ENCODE data around the gene MIF. TPM values are rescaled to one million over a fixed set of nuclear protein-coding genes. Genes with fewer than 3 reads are reported as not detected.

MIF gene
- total RNA-seq, 1 donor from 2014 or later, result 581 TPM

- H3K4me3 Mint-ChIP-seq (ENCODE audit: unreplicated experiment), result no peak overlapping the region
- H3K9me3 Mint-ChIP-seq (ENCODE audit: unreplicated experiment), result peaks cover under 1% of the 10 kb centered on the region
- H3K4me1 Mint-ChIP-seq (ENCODE audit: low read depth, unreplicated experiment), result no peaks in the 10 kb centered on the region
- peaks cover 7% of the 10 kb centered on the region for H3K27me3 Mint-ChIP-seq (ENCODE audit: unreplicated experiment)
- H3K36me3 Mint-ChIP-seq (ENCODE audit: unreplicated experiment), result no peaks in the 10 kb centered on the region
- DNase-seq, result no peak
- no peak for TF ChIP-seq CTCF (IDR thresholded peaks at IDR 0.05; ENCODE audit: partially characterized antibody, unreplicated experiment)
- H3K27ac Mint-ChIP-seq (ENCODE audit: unreplicated experiment), result no peak overlapping the region
These were observed 28.7 kb downstream of the MIF start for GRCh38 chr22:23922921-23923320.

- DNase-seq, result no peak
- H3K36me3 Mint-ChIP-seq (ENCODE audit: unreplicated experiment), result peaks cover 9% of the 10 kb centered on the region
These were observed 30.9 kb downstream of the MIF start for GRCh38 chr22:23925020-23925606.

GRCh38 chr22:23926561-23926960 lies 32.4 kb downstream of the MIF start:
- Mint-ChIP-seq H3K4me3 (ENCODE audit: unreplicated experiment) (no peak overlapping the region), H3K36me3 (ENCODE audit: unreplicated experiment) (peaks cover 15% of the 10 kb centered on the region), H3K9me3 (ENCODE audit: unreplicated experiment) (peaks cover 2% of the 10 kb centered on the region), H3K4me1 (ENCODE audit: low read depth, unreplicated experiment) (no peaks in the 10 kb centered on the region), H3K27me3 (ENCODE audit: unreplicated experiment) (peaks cover 7% of the 10 kb centered on the region), H3K27ac (ENCODE audit: unreplicated experiment) (no peak overlapping the region)
- no peak for TF ChIP-seq CTCF (IDR thresholded peaks at IDR 0.05; ENCODE audit: partially characterized antibody, unreplicated experiment)
- no peak for DNase-seq

More at GRCh38 chr22:23925020-23925606, 30.9 kb downstream of the MIF start:
- Mint-ChIP-seq H3K9me3 (ENCODE audit: unreplicated experiment) (peaks cover 2% of the 10 kb centered on the region), H3K4me1 (ENCODE audit: low read depth, unreplicated experiment) (no peaks in the 10 kb centered on the region), H3K27me3 (ENCODE audit: unreplicated experiment) (peaks cover 7% of the 10 kb centered on the region), H3K27ac (ENCODE audit: unreplicated experiment) (no peak overlapping the region), H3K4me3 (ENCODE audit: unreplicated experiment) (no peak overlapping the region)
- no peak for TF ChIP-seq CTCF (IDR thresholded peaks at IDR 0.05; ENCODE audit: partially characterized antibody, unreplicated experiment)

- H3K4me3 Mint-ChIP-seq (ENCODE audit: unreplicated experiment), result no peak overlapping the region
- no peak overlapping the region for H3K27ac Mint-ChIP-seq (ENCODE audit: unreplicated experiment)
These were observed 44.3 kb downstream of the MIF start for GRCh38 chr22:23938328-23939016.

More at GRCh38 chr22:23938328-23939016, 44.3 kb downstream of the MIF start:
- DNase-seq, result no peak
- H3K4me1 Mint-ChIP-seq (ENCODE audit: low read depth, unreplicated experiment), result no peaks in the 10 kb centered on the region
- H3K27me3 Mint-ChIP-seq (ENCODE audit: unreplicated experiment), result no peaks in the 10 kb centered on the region
- no peaks in the 10 kb centered on the region for H3K36me3 Mint-ChIP-seq (ENCODE audit: unreplicated experiment)
- no peak for TF ChIP-seq CTCF (IDR thresholded peaks at IDR 0.05; ENCODE audit: partially characterized antibody, unreplicated experiment)
- no peaks in the 10 kb centered on the region for H3K9me3 Mint-ChIP-seq (ENCODE audit: unreplicated experiment)
